ENCODE measurements around the gene TH.
"Not testable (repeated sequence)": the region's sequence is repeated elsewhere in the genome, so short reads cannot be mapped to it uniquely, and the experiment has no call there.

The TH gene

DNA sequence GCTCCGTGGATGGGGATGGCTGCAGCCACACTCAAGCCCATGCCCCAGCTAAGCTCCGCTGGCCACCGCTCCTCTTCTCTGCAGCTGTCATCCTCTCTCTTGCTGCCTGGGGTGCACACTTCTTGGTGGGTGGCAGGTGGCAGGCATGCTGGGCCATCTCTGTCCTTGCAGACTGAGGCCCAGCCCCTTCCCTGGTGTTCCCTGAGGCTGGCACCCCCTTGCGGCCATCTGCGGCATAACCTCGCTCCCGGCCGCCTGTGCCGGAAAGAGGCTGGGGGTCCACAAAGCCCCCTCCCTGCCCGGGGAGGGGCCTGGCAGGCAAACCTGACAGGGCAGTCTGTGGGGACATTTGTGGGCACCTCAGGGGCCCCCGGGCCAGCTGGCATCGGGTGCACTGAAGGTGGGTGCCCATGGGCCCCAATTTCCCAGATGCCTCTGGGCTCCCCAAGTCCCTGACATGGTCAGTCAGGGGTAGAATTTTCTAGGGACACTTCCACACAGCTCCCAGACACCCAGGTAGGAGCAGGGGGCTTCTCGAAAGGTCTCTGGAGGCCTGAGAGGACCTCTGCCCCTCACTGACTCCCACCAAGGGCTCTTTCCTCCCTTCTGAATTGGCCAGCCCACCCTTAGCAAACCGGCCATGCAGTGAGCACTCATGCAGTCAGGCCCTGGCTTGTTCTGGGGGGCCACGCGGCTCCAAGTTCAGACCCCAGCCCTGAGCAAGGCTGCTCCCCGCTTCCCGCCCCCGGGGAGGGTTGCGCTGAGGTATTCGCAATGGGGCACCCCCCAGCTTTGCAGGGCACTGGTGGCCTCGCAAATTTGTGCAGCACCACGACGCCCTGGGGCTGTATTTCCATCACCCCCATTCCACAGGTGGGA lies 23.5 kb upstream of the TH start:
- DNase-seq: peak; percentile 82

- not testable (repeated sequence) for DNase-seq
These were observed 22.4 kb upstream of the TH start for GRCh38 chr11:2193888-2194595.

- DNase-seq: no peak
These were observed 21.7 kb upstream of the TH start for GRCh38 chr11:2193099-2193887.

DNA sequence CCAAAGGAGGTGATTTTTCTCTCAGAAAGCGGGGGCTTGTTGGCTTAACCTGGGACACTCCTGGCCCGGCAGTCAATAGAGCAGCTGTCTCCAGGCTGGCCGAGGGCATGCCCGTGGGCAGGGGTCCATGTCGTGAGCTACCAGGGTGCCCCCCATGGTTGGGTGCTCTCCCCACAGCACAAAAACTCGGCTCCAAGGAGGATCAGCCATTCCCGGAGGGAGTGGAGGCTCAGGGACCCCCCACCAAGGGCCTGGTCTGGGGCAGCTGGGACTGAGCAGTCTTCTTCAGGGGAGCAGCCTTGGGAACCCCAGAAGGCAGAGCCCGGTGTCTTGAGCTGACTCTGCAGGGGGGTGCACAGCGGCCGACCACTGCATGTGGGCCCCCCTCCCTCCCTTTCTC lies 20.8 kb upstream of the TH start:
- DNase-seq: no peak

DNA sequence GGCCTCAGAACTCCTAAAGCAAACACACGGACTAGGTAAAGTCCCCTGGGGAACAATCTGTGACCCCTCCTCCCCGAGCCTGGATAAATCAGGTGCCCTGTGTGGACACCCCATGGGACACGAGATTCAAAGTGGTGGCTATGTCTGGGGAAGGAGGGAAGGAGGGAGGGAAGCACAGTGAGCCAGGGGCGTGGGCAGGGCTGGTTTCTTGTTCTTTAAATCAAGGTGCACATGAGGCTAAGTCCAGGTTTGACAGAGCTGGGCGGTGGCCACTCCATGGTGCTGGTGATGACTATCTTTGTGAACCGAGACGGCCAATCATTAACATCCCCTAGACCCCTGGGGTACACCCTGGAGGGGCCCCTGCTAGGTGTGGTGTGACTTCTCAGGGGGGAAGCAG lies 20.3 kb upstream of the TH start:
- no peak for DNase-seq

- DNase-seq: no peak
These were observed 19.2 kb upstream of the TH start for GRCh38 chr11:2190657-2191471.

GRCh38 chr11:2189938-2190656 lies 18.5 kb upstream of the TH start:
- no peak for DNase-seq

- no peak for DNase-seq
These were observed 17.1 kb upstream of the TH start for GRCh38 chr11:2188745-2189144.

DNA sequence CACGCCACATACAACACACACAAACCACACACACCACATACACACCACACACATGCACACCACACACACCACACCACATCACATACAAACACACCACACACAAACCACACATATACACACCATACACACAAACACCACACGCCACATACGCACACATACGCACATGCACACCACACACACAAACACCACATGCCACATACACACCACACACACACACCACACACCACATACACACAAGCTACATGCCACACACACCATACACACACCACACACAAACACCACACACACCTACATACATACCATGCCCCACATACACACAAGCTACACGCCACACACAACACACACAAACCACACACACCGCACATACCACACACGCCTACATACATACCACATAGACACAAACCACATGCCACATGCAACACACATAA lies 15.7 kb upstream of the TH start:
- DNase-seq: no peak

- peak; percentile 70 for DNase-seq
These were observed 15.2 kb upstream of the TH start for GRCh38 chr11:2186669-2187279.

DNA sequence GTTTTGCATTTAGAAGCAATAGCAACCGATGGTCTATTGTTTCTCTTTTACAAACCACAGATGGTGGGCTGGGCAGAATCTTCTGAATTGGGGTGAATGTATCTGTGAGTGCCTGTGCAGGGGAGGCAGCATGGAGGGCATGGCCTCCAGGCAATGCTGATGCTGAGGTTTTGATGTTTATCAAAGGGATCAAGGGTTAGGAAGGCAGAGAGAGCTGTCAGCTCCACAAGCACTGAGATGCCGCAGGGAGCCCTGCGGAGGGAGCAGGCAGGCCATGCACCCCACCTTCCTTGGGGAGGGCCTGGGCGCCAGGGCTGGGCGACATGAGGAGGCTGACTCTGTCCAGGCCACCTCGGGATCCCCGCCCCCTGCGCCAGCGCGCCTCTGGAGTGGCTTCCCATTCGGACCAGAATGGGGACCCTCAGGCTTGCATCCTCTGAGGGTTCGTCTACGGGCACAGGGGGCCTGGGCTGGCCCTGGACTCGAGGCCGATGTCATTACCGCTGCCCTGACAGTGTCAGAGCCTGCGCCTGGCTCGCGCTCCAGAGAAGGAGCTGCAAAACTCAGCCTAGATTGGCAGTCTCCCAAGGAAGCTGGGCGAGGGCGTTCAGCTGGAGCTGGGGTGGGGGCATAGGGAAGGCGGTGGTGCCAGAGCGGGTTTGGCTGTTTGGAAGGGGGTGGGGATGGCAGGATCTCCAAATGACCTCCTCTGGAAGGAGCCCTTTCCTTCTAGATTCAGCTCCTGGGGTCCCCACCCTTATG lies 13.9 kb upstream of the TH start:
- DNase-seq: no peak

GRCh38 chr11:2182692-2183474 lies 11.3 kb upstream of the TH start:
- no peak for DNase-seq

DNA sequence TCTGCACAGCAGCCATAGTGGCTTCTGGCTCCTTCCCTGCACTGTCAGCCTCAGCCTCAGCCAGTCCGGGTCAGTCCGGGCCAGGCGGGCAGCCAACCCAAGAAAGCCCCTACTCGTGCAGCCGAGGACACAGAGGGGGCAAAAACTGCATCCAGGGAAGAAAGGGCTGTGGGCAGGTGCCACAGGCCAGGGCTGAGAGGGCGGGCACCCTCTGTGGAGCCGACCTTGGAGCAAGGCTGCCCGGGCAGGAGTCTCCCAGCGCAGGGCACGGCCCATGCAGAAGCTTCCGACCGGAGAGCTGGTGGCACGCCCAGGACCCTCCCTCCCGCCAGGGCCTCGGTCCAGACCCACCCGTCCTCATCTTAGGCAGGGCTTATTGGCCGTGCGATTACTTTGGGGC lies 10.5 kb upstream of the TH start:
- DNase-seq: no peak

- DNase-seq: no peak
These were observed 9.3 kb upstream of the TH start for GRCh38 chr11:2180789-2181370.

DNA sequence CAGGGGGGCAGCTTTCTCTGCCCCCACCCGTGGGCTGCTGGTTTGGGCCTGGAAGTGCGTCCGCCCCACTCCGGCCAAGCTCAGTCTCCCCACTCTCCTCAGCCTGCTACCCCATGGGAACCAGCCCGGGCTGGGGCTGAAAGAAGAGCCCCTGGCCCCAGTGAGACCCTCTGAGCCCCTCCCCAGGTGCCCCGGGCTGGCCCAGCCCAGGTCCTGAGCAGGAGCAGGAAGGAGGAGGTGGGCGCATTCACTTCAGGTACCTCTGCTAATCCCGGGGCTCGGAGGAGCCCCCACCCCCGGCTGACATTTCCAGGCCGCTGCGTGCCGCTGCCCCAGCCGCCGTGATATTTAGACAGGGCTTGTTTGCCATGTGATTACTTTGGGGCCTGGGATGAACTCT lies 8.7 kb upstream of the TH start:
- no peak for DNase-seq

DNA sequence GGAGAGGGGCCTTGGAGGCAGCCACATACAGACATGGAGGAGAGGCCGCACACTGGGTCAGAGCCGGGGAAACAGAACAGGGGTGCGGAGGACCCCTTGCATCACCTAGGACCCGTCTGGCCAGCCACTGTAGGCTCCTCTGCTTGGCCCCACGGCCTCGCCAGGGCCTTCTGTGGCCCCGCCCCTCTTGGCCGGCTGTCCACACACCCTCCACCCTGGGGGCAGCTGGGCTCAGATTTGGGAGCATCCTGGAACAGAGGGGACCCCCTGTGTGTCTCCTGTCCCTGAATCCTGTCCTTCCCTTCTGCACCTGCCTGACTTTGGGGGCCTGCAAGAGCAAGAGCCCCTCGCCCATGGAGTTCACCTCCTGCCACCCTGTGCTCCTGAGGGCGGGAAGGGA lies 7.9 kb upstream of the TH start:
- no peak for DNase-seq

DNA sequence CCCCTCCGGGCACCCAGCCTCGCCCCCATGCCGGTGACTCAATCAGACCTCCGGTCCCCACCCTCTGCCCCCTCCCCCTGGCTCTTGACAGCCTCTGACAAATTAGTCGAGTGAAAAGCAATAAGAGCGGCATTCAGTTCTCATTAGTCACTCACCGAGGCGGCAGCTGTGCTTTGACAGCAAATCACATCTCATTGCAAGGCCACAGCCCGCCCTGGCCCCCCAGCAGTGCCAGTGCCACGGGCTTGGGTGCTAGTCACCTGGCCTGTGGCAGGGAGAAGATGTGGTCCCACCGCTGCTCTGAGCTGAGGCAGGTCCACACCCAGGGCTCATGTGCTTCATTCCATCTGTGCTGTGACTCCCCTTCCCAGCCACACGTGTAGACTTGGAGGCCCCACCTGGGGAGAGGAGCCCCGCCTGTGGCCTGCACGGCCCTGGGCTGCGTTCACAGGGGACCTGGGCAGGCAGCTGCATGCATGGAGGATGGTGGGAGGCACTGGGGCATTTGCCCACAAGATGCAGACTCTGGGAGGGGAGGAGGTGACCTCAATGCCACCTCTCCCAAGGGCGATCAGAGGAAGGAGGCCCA lies 7.4 kb upstream of the TH start:
- peak; percentile 88 for DNase-seq

DNA sequence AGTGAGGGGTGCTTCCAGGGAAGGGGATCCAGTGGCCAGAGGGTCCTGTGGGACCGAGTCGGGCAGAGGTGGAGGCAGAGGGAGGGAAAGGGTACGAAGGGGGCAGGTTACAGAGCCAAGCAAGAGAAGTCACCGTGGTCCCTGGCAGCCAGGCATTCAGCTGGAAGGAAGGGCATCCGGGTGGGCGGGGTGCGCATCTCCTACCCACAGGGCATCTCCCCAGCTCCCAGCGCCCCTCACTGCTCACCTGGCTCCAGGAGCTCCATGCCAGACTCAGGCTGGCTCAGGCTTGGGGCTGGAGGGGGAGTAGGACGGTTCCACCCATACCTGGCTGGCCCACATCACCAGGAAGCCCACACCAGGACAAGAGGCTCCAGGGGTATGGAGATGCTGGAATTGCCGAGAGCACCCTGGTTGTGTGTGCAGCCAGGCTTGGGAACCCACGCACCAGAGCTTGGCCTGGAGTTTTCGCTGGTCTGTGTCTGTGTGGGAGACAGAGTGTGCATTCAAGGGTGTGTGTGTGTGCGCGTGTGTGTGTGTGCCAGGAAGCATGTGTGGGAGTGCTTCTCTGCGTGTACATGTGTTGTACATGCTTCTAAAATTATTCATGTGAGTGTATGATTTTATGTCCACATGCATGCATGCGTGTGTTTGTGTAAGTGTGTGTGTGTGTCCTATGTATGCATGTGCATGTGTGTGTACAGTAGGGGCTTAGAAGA lies 6.6 kb upstream of the TH start:
- DNase-seq: not testable (repeated sequence)
